AG10803 (cell line): ENCODE data around the gene DHRSX.
"Not testable (repeated sequence)": the region's sequence is repeated elsewhere in the genome, so short reads cannot be mapped to it uniquely, and the experiment has no call there.

Experiments
- DNase-seq: peaks from one replicate; pipeline ENCODE4 v3.0.0; 2010; ENCODE audit warnings: low read depth
- H3K4me3 ChIP-seq: 2 replicates; pipeline ENCODE4 v1.5.1; 2011; ENCODE audit warnings: mild to moderate bottlenecking, low read length, control low read depth
- TF ChIP-seq, protein P1 (sequence below): conservative IDR thresholded peaks from 2 replicates; pipeline ENCODE4 v1.5.1; 2011; ENCODE audit warnings: mild to moderate bottlenecking, low read length, control low read depth, inconsistent platforms

DHRSX gene

DNA sequence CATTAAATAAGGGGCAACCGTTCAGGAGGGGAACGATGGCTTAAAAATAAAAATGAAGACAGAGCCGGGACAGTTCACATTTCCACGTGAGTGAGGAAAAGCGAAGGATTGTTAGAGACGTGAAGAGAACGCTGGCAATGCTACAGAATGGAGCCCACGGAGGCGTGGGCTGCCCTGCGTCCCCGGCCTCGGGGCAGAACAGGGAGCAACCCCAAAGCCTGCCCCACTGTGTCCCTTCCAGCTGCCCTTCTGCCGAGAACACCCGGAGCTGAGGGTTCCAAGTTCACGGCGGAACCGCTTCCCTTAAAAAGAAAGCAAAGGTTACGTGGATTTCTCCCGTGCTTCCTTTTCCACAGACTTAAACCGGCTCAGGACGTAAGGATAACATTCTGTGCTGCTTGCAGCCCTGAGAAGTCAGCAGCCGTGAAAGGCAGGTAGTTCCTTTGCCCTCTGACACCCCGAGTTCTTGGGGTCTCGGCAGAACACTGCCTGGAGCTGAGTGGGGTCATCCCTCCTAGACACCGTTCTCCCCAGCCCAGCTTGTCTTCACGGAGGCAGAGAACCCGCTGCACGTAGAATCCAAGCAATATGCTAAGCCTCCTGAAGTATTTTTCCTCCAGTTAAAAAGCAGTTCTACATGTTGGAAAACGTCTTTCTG is 14.2 kb downstream of the DHRSX start:
- TF ChIP-seq, protein P1, sequence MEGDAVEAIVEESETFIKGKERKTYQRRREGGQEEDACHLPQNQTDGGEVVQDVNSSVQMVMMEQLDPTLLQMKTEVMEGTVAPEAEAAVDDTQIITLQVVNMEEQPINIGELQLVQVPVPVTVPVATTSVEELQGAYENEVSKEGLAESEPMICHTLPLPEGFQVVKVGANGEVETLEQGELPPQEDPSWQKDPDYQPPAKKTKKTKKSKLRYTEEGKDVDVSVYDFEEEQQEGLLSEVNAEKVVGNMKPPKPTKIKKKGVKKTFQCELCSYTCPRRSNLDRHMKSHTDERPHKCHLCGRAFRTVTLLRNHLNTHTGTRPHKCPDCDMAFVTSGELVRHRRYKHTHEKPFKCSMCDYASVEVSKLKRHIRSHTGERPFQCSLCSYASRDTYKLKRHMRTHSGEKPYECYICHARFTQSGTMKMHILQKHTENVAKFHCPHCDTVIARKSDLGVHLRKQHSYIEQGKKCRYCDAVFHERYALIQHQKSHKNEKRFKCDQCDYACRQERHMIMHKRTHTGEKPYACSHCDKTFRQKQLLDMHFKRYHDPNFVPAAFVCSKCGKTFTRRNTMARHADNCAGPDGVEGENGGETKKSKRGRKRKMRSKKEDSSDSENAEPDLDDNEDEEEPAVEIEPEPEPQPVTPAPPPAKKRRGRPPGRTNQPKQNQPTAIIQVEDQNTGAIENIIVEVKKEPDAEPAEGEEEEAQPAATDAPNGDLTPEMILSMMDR = no peak
- no peak overlapping the region for H3K4me3 ChIP-seq
- no peak for DNase-seq

GRCh38 chrX:2485789-2486345 is 14.9 kb downstream of the DHRSX start:
- DNase-seq = no peak
- TF ChIP-seq, protein P1 = no peak
- H3K4me3 ChIP-seq = no peak overlapping the region

DNA sequence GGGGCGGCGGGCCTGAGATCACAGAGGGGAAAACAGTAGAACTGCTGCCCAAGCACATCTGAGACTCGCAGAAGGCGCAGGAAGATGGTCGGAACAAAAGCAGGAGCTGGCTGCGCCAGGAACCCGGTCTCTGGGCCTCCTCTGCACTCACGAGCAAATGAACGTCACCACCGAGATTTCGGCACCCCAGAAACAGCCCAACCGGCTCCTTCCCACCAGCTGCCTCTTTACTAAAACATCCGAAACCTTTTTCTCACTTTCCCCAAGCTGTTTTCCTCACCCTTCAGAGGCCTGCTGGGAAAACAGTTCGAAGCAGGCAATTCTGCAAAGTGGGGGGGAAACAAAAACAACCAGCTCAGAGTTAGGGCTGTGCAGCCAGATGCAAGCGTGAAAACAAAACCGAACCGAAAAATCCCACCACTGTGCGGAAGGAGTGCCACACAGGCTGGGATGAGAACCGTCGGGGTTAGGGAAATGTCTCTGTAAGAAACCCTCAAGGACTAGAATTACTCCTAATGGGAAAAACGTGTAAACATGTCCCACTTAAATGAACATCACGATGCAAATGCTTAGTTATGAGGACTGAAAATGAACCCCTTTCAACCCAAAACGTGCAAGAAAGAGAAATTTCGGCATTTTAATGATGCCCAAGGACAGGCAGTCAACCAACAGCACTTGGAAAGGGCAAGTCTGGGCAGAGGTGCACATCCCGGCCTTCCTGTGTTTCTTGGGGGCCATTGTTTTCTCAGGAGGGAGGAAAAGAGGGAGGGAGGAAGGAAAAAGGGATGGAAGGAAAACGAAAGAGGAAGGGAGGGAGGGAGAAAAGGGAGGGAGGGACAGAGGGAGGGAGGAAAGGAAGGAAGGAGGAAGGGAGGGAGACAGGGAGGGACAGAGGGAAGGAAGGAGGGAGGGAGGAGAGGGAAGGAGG is 15.8 kb downstream of the DHRSX start:
- peak; percentile 59 for DNase-seq
- H3K4me3 ChIP-seq = peak overlapping the region; percentile 51
- TF ChIP-seq, protein P1 = no peak

- peak; percentile 31 for DNase-seq
- TF ChIP-seq, protein P1 = no peak
- peak overlapping the region; percentile 51 for H3K4me3 ChIP-seq
Measured at GRCh38 chrX:2484256-2484655, 16.5 kb downstream of the DHRSX start.

GRCh38 chrX:2483398-2484060 is 17.2 kb downstream of the DHRSX start:
- no peak overlapping the region for H3K4me3 ChIP-seq
- DNase-seq = no peak
- TF ChIP-seq, protein P1 = no peak

DNA sequence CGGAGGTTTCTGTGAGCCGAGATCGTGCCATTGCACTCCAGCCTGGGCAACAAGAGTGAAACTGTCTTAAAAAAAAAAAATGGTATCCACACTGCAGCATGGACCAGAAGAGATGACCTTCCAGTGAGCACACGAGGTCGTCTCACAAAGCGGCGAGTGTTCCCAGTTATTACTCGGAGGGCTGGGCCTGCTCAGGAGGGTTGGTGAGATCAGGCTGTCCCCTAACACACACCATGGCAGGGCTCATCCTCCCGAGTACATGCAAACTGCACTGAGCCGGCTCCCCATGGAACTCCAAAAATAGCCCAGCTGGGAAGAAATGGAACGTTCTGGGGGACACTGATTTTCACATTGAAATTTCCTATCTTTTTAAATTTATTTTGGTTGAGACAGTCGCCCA is 19.2 kb downstream of the DHRSX start:
- not testable (repeated sequence) for H3K4me3 ChIP-seq, DNase-seq

GRCh38 chrX:2479982-2480381 is 20.8 kb downstream of the DHRSX start:
- not testable (repeated sequence) for H3K4me3 ChIP-seq, DNase-seq

DNA sequence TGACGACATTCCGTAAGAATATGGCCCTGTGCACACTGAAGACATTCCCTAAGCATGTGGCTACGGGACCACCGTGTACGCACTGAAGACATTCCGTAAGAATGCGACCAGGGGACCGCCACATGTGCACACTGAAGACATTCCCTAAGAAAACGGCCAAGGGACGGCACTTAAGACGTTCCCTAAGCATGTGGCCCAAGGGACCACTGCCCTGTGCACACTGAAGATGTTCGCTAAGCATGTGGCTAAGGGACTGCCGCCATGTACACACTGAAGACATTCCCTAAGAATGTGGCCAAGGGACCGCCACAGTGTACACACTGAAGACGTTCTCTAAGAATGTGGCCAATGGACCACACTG is 21.4 kb downstream of the DHRSX start:
- no peak overlapping the region for H3K4me3 ChIP-seq
- no peak for DNase-seq
- TF ChIP-seq, protein P1 = no peak
